HG03108 (cell line): Measurements from ENCODE around the gene FOXO4.
"Not testable (repeated sequence)": the region's sequence is repeated elsewhere in the genome, so short reads cannot be mapped to it uniquely, and the experiment has no call there.

Source experiments
- ATAC-seq: cut with Tn5 transposase; IDR thresholded peaks from one replicate; pipeline ENCODE4 v1.9.1; 2021; ENCODE audit warnings: moderate library complexity; ENCODE audit not compliant: unreplicated experiment

FOXO4 gene, protein sequence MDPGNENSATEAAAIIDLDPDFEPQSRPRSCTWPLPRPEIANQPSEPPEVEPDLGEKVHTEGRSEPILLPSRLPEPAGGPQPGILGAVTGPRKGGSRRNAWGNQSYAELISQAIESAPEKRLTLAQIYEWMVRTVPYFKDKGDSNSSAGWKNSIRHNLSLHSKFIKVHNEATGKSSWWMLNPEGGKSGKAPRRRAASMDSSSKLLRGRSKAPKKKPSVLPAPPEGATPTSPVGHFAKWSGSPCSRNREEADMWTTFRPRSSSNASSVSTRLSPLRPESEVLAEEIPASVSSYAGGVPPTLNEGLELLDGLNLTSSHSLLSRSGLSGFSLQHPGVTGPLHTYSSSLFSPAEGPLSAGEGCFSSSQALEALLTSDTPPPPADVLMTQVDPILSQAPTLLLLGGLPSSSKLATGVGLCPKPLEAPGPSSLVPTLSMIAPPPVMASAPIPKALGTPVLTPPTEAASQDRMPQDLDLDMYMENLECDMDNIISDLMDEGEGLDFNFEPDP

DNA sequence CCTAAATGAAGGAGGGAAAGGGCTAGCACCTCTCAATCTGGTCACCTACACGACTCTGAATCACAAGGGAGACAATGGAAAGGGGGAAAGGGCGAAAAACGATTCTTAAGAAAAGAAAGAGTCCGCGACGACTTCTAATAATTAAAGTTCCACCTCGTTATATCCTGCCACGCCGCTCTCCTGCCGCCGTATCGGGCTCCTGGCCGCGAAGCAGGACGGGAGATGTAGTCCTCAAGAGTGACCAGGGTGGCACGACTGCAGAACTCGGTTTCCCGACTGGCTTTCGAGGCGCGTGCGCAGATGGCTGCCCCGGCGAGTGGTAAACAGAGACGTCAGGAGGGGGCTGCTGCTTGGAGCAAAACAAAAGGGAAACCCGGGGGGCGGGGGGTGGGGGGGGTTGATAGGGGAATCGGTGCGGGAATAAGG lies at the start of gene FOXO4:
Gene FOXO4 (plus strand): TSS at position 297 of the 426 bp plus-strand sequence. CDS start 678 bp downstream, outside the sequence.
- ATAC-seq = peak; percentile 89

GRCh38 chrX:71047891-71048290 lies 47.8 kb upstream of the FOXO4 start:
- ATAC-seq = not testable (repeated sequence)

- ATAC-seq = no peak
Observed at GRCh38 chrX:71052721-71053120, 42.9 kb upstream of the FOXO4 start.

DNA sequence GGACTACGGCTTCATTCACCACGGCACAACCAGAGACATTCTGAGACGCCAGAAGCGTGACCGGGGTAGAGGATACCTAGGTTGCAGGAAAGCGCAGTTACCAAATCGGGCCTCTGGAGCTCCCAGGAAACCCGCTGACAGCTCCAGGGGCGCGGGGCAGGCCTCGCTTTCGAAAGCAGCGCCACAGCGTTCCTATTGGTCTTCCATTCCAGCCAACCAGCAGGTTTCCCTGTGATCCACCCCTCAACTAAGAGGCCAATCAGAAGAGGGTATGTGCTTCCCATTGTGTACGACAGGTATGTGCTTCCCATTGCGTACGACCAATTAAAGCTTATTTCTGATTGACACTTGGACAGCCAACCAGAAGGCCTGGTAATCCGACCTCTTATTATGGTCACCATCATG lies 42.4 kb upstream of the FOXO4 start:
- ATAC-seq = peak; percentile 69

DNA sequence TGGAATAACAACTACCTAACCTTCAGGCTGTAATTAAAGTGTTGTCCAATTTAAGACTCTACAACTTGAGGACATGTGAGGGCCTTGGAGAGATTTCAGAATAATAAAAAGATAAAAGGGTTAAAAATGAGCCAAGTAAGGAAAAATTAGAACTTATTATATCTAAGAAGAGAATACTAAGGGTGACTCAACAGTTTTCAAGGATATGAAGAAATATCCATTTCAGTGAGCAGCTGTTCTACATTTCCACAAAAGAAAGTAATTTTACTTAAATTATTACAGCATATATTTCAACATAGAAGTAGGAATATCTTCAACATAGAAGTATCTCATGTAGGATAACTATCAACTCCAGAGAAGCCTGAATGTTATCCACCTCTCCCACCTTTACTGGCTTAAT lies 38.8 kb upstream of the FOXO4 start:
- no peak for ATAC-seq

DNA sequence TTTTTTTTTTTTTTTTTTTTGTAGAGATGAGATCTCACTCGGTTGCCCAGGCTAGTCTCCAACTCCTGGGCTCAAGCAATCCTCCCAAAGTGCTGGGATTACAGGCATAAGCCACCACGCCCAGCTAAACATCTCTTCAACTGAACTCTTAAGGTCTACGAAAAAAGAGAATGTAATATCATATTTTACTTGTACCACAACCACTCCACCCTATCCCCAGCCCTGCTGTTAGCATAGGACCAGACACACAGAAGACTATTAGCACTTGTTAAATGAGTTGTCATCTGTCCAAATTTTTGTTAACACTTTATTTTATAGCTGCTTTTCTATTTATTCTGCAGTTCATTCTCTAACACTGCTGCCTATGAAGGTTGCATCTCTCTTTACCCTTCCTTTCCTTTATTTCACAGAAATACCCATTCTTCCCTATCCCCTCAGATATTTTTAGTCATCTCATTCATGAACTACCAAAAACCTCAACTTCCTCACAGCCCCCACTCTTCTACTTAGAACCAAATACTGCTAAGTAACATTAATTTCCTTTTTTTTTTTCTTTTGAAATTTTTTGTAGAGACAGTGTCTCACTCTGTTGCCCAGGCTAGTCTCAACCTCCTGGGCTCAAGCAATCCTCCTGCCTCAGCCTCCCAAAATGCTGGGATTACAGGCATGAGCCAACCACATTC lies 37.7 kb upstream of the FOXO4 start:
- no peak for ATAC-seq

- ATAC-seq = no peak
Observed at GRCh38 chrX:71060127-71060526, 35.5 kb upstream of the FOXO4 start.

- no peak for ATAC-seq
Observed at GRCh38 chrX:71067089-71067488, 28.6 kb upstream of the FOXO4 start.

GRCh38 chrX:71067712-71068043 lies 28.0 kb upstream of the FOXO4 start:
- ATAC-seq = no peak

- peak; percentile 95 for ATAC-seq
Observed at GRCh38 chrX:71068044-71068918, 27.4 kb upstream of the FOXO4 start, which contains the start of gene SNX12. TSS of gene SNX12 (minus strand) at chrX:71068334. CDS start at chrX:71068306, 28 bp downstream.

- ATAC-seq = no peak
Observed at GRCh38 chrX:71070531-71070930, 25.1 kb upstream of the FOXO4 start.

GRCh38 chrX:71081330-71082123 lies 14.1 kb upstream of the FOXO4 start:
- ATAC-seq = no peak

DNA sequence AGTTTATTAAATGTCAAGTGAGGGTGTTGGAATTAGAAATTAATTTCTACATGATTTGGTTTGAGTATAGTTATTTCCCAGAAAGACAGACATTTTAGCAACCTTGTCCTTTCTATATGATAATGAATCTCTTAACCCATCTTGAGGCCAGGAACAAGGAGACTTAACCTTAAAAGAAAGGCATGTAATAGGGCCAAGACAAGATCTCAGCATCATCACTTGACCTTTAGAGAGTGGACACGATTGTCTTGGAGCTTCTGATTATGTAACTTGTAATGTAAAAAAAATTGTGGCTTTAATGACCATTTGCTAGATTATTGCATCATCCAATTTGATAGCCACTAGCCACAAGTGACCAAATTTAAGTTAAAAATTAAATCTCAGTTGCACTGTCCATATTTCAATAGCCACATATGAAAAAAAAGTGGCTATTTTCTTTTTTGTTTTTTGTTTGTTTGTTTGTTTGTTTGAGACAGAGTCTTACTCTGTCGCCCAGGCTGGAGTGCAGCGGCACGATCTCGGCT lies 13.5 kb upstream of the FOXO4 start:
- ATAC-seq = no peak

DNA sequence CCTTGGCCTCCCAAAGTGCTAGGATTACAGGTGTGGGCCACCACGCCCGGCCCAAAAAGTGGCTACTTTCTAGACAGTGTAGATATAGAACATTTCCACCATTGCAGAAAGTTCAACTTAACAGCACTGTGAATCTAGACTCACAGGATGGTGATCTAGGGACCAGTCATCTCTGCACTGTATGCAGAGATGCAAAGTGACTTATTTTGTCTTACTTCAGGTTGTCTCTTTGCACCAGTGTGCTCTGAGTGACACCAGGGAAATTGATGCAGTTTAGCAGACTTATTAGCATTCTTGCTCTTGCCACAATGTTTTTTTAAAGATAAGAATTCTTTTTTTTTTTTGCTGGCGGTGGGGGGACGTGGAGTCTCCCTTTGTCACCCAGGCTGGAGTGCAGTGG lies 12.8 kb upstream of the FOXO4 start:
- no peak for ATAC-seq

DNA sequence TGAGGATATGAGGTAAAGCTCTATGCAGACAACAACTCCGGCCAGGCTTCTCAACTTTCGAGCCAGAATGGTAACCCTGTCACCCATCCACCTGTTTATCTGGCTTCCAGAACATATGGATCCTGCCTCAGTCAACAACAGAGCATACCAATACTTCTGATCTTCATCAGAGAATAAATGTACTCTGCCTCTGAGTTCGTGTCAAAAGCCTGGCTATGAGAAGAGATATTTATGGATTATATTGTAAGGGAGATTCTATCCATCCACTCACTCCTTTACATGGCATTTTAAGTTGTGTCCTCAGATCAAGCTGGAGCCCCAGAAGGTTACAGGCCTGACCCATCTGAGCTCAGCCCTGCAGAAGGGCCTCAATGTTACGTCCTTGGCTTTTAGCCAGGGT lies 9.8 kb upstream of the FOXO4 start:
- ATAC-seq = no peak

GRCh38 chrX:71091263-71091662 lies 4.4 kb upstream of the FOXO4 start:
- ATAC-seq = no peak

DNA sequence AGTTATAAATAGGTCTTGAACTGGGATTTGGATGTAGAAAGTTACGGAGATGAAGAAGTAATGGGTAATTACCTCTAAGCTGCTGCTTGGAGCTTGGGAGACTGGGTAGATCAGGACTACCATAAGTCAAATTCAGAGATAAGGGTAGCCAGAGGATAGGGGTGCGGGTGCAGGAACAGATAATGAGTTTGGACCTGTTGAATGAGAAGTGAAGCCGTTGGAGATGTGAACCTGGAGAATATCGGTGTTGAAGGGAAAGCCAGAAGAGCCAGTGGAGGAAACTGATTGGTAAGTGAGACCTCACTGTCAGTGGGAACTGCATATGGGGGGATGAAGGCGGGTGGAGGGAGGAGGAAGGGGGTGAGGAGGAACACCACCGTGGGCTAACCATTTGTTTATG lies 618 bp upstream of the FOXO4 start:
- no peak for ATAC-seq

DNA sequence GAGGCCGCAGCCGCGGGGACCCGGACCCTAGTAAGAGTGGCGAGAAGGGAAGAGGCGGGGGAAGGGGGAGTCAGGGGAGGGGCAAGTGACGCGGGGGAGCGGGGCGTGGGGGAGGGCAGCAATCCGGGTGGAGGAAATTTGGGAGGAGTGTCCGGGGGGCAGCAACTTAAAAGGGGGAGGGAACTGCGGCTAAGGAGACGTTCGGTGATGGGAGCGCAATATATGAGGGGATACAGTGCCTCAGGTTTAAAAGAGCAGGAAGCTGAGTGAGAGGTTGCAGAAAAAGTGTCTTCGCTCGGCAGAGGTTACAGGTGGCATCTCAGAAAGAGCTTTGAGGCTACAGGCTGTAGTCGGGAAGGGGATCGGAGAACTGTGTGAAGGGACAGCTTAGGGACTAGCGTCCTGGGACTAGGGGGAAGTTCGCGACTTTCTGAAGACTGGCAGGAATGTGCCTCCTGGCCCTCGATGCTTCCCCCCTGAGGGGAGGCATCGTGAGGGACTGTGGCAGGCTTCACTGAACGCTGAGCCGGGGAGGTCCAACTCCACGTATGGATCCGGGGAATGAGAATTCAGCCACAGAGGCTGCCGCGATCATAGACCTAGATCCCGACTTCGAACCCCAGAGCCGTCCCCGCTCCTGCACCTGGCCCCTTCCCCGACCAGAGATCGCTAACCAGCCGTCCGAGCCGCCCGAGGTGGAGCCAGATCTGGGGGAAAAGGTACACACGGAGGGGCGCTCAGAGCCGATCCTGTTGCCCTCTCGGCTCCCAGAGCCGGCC lies 519 bp downstream of the FOXO4 start:
- peak; percentile 8 for ATAC-seq

DNA sequence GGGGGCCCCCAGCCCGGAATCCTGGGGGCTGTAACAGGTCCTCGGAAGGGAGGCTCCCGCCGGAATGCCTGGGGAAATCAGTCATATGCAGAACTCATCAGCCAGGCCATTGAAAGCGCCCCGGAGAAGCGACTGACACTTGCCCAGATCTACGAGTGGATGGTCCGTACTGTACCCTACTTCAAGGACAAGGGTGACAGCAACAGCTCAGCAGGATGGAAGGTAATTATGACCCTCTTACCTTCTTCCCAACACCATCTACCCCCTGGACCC lies 1.0 kb downstream of the FOXO4 start:
- no peak for ATAC-seq

DNA sequence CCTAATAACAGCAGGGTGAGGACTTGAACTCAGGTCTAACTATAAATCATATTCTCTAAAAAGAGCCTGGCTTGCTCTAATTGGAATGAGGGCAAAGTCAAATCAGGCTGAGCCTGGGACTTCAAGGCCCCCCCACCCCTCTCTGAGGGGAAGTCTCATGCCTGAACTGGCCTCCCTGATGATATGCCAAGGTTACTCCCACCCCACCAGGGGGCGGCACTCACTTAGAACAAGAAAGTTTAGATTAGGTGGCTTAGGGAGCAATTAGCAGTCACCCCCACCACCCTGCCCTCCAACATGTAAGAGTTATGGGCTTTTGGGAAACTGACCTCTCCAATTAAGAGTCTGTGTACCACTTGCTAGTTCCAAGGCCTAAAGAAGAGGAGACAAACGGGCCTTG lies 2.7 kb downstream of the FOXO4 start:
- no peak for ATAC-seq
